Activated CD8-positive, alpha-beta T cell treated with anti-CD3 and anti-CD28 coated beads for 36 hours (primary cell): ENCODE data around the gene IL32. TPM values are rescaled to one million over a fixed set of nuclear protein-coding genes. Genes with fewer than 3 reads are reported as not detected.

Experiments used
- ATAC-seq: fragments of 200-7000 bp; cut with Tn5 transposase; one replicate; pipeline ENCODE4 v1.10.0; 2021; ENCODE audit warnings: mild to moderate bottlenecking, moderate library complexity
- CTCF ChIA-PET: fragments of 350-600 bp; sonication (Branson Sonifier 250); formaldehyde crosslinking; loops from one replicate; lab custom pipeline; 2021; ENCODE audit warnings: antibody characterized with exemption; lab: Charles Lee
- POLR2A ChIA-PET: fragments of 350-600 bp; sonication (Branson Sonifier 250); formaldehyde crosslinking; loops from one replicate; lab custom pipeline; 2021; ENCODE audit warnings: antibody characterized with exemption; lab: Charles Lee
- DNase-seq: peaks from one replicate; pipeline ENCODE4 v3.0.0-alpha.2; 2020
- H3K27ac Mint-ChIP-seq: one replicate; pipeline ENCODE4 v1.8.0; 2021; ENCODE audit warnings: mild to moderate bottlenecking, mixed read lengths
- H3K27me3 Mint-ChIP-seq: one replicate; pipeline ENCODE4 v1.8.0; 2021; ENCODE audit warnings: mixed read lengths
- H3K36me3 Mint-ChIP-seq: one replicate; pipeline ENCODE4 v1.8.0; 2021; ENCODE audit warnings: low read depth, mixed read lengths
- H3K4me1 Mint-ChIP-seq: one replicate; pipeline ENCODE4 v1.8.0; 2021; ENCODE audit warnings: low read depth, mixed read lengths
- H3K4me3 Mint-ChIP-seq: one replicate; pipeline ENCODE4 v1.8.0; 2021; ENCODE audit warnings: mild to moderate bottlenecking, moderate library complexity, mixed read lengths
- H3K9me3 Mint-ChIP-seq: one replicate; pipeline ENCODE4 v1.8.0; 2021; ENCODE audit warnings: mixed read lengths
- CTCF ChIP-seq: fragments of 200-600 bp; IDR thresholded peaks from one replicate; pipeline ENCODE4 v1.8.0; 2022; ENCODE audit warnings: antibody characterized with exemption, mild to moderate bottlenecking
- intact Hi-C: fragments of 100-400 bp; cut with micrococcal nuclease; formaldehyde crosslinking; loops from one replicate; pipeline ENCODE4 v1.10.0; 2022
- total RNA-seq, 2 experiments: library from RNA; stranded (reverse); gene quantifications; one replicate each; pipeline ENCODE4 v1.2.3, GENCODE V29; 2021

Gene IL32
- total RNA-seq, 2 experiments from 2014 or later: 971 to 974 TPM

GRCh38 chr16:3038256-3038655 lies 27.2 kb upstream of the IL32 start:
- Mint-ChIP-seq H3K36me3 (no peaks in the 10 kb centered on the region), H3K27ac (no peak overlapping the region), H3K9me3 (no peaks in the 10 kb centered on the region), H3K27me3 (peaks cover 65% of the 10 kb centered on the region), H3K4me1 (peaks cover 8% of the 10 kb centered on the region), H3K4me3 (no peak overlapping the region)
- POLR2A ChIA-PET: interaction anchor here (1.2 to 1.8 kb wide), 4 partner anchors 8 to 20 kb away, joined by 4 to 6 read pairs (median 5); no protein-coding TSS in a partner anchor
- no peak for TF ChIP-seq CTCF
- DNase-seq: no peak
- ATAC-seq: no peak
- intact Hi-C loops: no loop called here
- CTCF ChIA-PET: interaction anchor here (1.3 to 2.0 kb wide), 4 partner anchors 10 to 92 kb away, joined by 4 to 19 read pairs (median 6); no protein-coding TSS in a partner anchor

GRCh38 chr16:3038896-3039295 lies 26.5 kb upstream of the IL32 start:
- DNase-seq (no peak), ATAC-seq (no peak)
- H3K9me3 Mint-ChIP-seq: no peaks in the 10 kb centered on the region
- CTCF ChIA-PET: interaction anchor here (1.3 to 2.0 kb wide), 4 partner anchors 11 to 91 kb away, joined by 4 to 19 read pairs (median 6); no protein-coding TSS in a partner anchor
- no peak overlapping the region for H3K27ac Mint-ChIP-seq
- H3K4me1 Mint-ChIP-seq: peaks cover 8% of the 10 kb centered on the region
- POLR2A ChIA-PET: interaction anchor here (1.2 to 1.8 kb wide), 5 partner anchors 9 to 19 kb away, joined by 3 to 6 read pairs (median 5); no protein-coding TSS in a partner anchor
- intact Hi-C loops: no loop called here
- no peak for TF ChIP-seq CTCF
- H3K27me3 Mint-ChIP-seq: peaks cover 64% of the 10 kb centered on the region
- no peak overlapping the region for H3K4me3 Mint-ChIP-seq
- H3K36me3 Mint-ChIP-seq: no peaks in the 10 kb centered on the region

- no peak for TF ChIP-seq CTCF
- ChIA-PET POLR2A (interaction anchor here (1.3 to 1.4 kb wide), 2 partner anchors 10 to 13 kb away, joined by 4 read pairs; no protein-coding TSS in a partner anchor), CTCF (interaction anchor here (1.3 to 4.5 kb wide), 5 partner anchors 9 to 87 kb away, joined by 5 to 64 read pairs (median 18); no protein-coding TSS in a partner anchor)
Measured at GRCh38 chr16:3042376-3042775, 23.1 kb upstream of the IL32 start.

GRCh38 chr16:3044708-3045107 lies 20.7 kb upstream of the IL32 start:
- peaks cover 42% of the 10 kb centered on the region for H3K27me3 Mint-ChIP-seq
- ChIA-PET POLR2A (interaction anchor here (0.6 kb wide), 1 partner anchor 274 kb away, joined by 3 read pairs; no protein-coding TSS in a partner anchor), CTCF (interaction anchor here (1.9 to 4.5 kb wide), 4 partner anchors 12 to 84 kb away, joined by 6 to 64 read pairs (median 16); no protein-coding TSS in a partner anchor)
- no peaks in the 10 kb centered on the region for H3K36me3 Mint-ChIP-seq
- H3K9me3 Mint-ChIP-seq: no peaks in the 10 kb centered on the region
- H3K27ac Mint-ChIP-seq: no peak overlapping the region
- peak overlapping the region; percentile 69 for H3K4me3 Mint-ChIP-seq
- TF ChIP-seq CTCF: no peak
- ATAC-seq: no peak
- no peak for DNase-seq
- peaks cover 15% of the 10 kb centered on the region for H3K4me1 Mint-ChIP-seq
- intact Hi-C loops: no loop called here

More at GRCh38 chr16:3042376-3042775, 23.1 kb upstream of the IL32 start:
- H3K9me3 Mint-ChIP-seq: no peaks in the 10 kb centered on the region
- DNase-seq (no peak), ATAC-seq (no peak)
- peaks cover 8% of the 10 kb centered on the region for H3K4me1 Mint-ChIP-seq
- no peaks in the 10 kb centered on the region for H3K36me3 Mint-ChIP-seq
- intact Hi-C loops: no loop called here
- no peak overlapping the region for H3K4me3 Mint-ChIP-seq
- no peak overlapping the region for H3K27ac Mint-ChIP-seq
- H3K27me3 Mint-ChIP-seq: peaks cover 57% of the 10 kb centered on the region
